HCT116 (cell line): ENCODE results near the gene CCDC8. TPM values are rescaled to one million over a fixed set of nuclear protein-coding genes. Genes with fewer than 3 reads are reported as not detected.

Experiments used
- ATAC-seq: fragments of 200-7000 bp; cut with Tn5 transposase; 2 replicates; pipeline ENCODE4 v1.9.1; 2020; ENCODE audit warnings: mild to moderate bottlenecking, moderate library complexity
- BruUV-seq: library from RNA; stranded (reverse); fragments of 400-500 nt; replicated peaks from 2 replicates; lab custom pipeline; 2021; lab: Mats Ljungman, UMichigan
- CTCF ChIA-PET: fragments of 300-600 bp; sonication (Branson Sonifier 250); formaldehyde crosslinking; loops from one replicate; lab custom pipeline; 2021; ENCODE audit warnings: antibody characterized with exemption; lab: Charles Lee
- POLR2A ChIA-PET: fragments of 300-600, 350-600 bp; sonication (Branson Sonifier 250); formaldehyde crosslinking; loops from one replicate; lab custom pipeline; 2021; ENCODE audit warnings: antibody characterized with exemption; lab: Charles Lee
- RAD21 ChIA-PET, 2 experiments: fragments of 300-600 bp; sonication (Branson Sonifier 250); formaldehyde crosslinking; loops; one replicate each; lab custom pipeline; 2023; ENCODE audit warnings: low total read pairs in 2 of 2; ENCODE audit not compliant: uncharacterized antibody in 2 of 2, unreplicated experiment in 2 of 2, low non-redundant PET in 1 of 2; lab: Charles Lee
- DNase-seq: peaks from one replicate; pipeline ENCODE4 v3.0.0-alpha.2; 2010; ENCODE audit warnings: low read depth, low spot score
- H2AFZ ChIP-seq: fragments of 200-600 bp; shearing (Covaris generic), sonication (generic); 2 replicates; pipeline ENCODE4 v1.6.1; 2017; ENCODE audit warnings: low read depth, mixed run types, mixed read lengths, antibody characterized with exemption, low read length; ENCODE audit not compliant: poor library complexity, severe bottlenecking
- H3K27ac ChIP-seq: 2 replicates; pipeline ENCODE4 v1.5.1; 2012; ENCODE audit warnings: low read depth, low read length
- H3K27me3 ChIP-seq: fragments of 200-600 bp; sonication (generic); 2 replicates; pipeline ENCODE4 v1.6.1; 2016; ENCODE audit warnings: mixed run types, low read length, mixed read lengths; ENCODE audit not compliant: insufficient read depth
- H3K36me3 ChIP-seq, 2 experiments: fragments of 200-500 bp in 1 of 2; fragments of 200-600 bp in 1 of 2; sonication (Bioruptor generic) in 1 of 2; sonication (generic) in 1 of 2; 2 replicates each; pipeline versions ENCODE4 v1.5.1 to v1.6.1; 2014 to 2016; ENCODE audit warnings: low read length in 2 of 2, inconsistent platforms in 1 of 2, mixed read lengths in 1 of 2, mixed run types in 1 of 2; ENCODE audit not compliant: insufficient read depth in 2 of 2, control insufficient read depth in 1 of 2
- H3K4me1 ChIP-seq, 2 experiments: fragments of 200-600 bp in 1 of 2; sonication (generic) in 1 of 2; 2 replicates each; pipeline versions ENCODE4 v1.5.1 to v1.6.1; 2012 to 2017; ENCODE audit warnings: low read length in 2 of 2, inconsistent platforms in 1 of 2, mild to moderate bottlenecking in 1 of 2, mixed read lengths in 1 of 2, mixed run types in 1 of 2, moderate library complexity in 1 of 2; ENCODE audit not compliant: insufficient read depth in 2 of 2, control insufficient read depth in 1 of 2
- H3K4me2 ChIP-seq: fragments of 200-600 bp; sonication (generic); 2 replicates; pipeline ENCODE4 v1.6.1; 2017; ENCODE audit warnings: mixed run types, low read length, mixed read lengths
- H3K4me3 ChIP-seq, 2 experiments: fragments of 200-600 bp in 1 of 2; sonication (generic) in 1 of 2; replicated peaks in 1 of 2; 2 replicates each; pipeline ENCODE4 v1.5.1; 2011 to 2016; ENCODE audit warnings: low read length in 2 of 2, control low read depth in 1 of 2, low read depth in 1 of 2, mild to moderate bottlenecking in 1 of 2, mixed read lengths in 1 of 2, mixed run types in 1 of 2
- H3K79me2 ChIP-seq: fragments of 200-600 bp; sonication (generic); 2 replicates; pipeline ENCODE4 v1.6.1; 2017; ENCODE audit warnings: mild to moderate bottlenecking, mixed run types, low read length, moderate library complexity, mixed read lengths; ENCODE audit not compliant: insufficient read depth
- H3K9ac ChIP-seq: fragments of 200-600 bp; sonication (generic); 2 replicates; pipeline ENCODE4 v1.6.1; 2016; ENCODE audit warnings: low read length, mixed read lengths
- H3K9me2 ChIP-seq: fragments of 200-600 bp; sonication (generic), shearing (Covaris generic); 2 replicates; pipeline ENCODE4 v1.6.1; 2017; ENCODE audit warnings: mixed run types, mild to moderate bottlenecking, moderate library complexity; ENCODE audit not compliant: insufficient read depth
- H3K9me3 ChIP-seq, 2 experiments: fragments of 200-500 bp in 1 of 2; fragments of 200-600 bp in 1 of 2; sonication (Bioruptor generic) in 1 of 2; sonication (generic) in 1 of 2; 2 replicates each; pipeline ENCODE4 v1.6.1; 2014 to 2017; ENCODE audit warnings: low read length in 2 of 2, mixed read lengths in 2 of 2, inconsistent platforms in 1 of 2, low read depth in 1 of 2, mild to moderate bottlenecking in 1 of 2, mixed run types in 1 of 2, moderate library complexity in 1 of 2; ENCODE audit not compliant: control insufficient read depth in 1 of 2, insufficient read depth in 1 of 2
- H4K20me1 ChIP-seq: fragments of 200-600 bp; sonication (generic), shearing (Covaris generic); 2 replicates; pipeline ENCODE4 v1.6.1; 2017; ENCODE audit warnings: mixed run types, mild to moderate bottlenecking, moderate library complexity; ENCODE audit not compliant: insufficient read depth
- CEBPB ChIP-seq: IDR thresholded peaks from 2 replicates; pipeline ENCODE4 v1.6.1; 2012; ENCODE audit warnings: low read depth
- EZH2phosphoT487 ChIP-seq: fragments of 200-600 bp; IDR thresholded peaks from 2 replicates; pipeline ENCODE4 v1.6.1; 2018; ENCODE audit warnings: antibody characterized with exemption, borderline replicate concordance
- FOSL1 ChIP-seq: IDR thresholded peaks from 2 replicates; pipeline ENCODE4 v1.6.1; 2012; ENCODE audit warnings: low read depth
- JUND ChIP-seq: IDR thresholded peaks from 2 replicates; pipeline ENCODE4 v1.6.1; 2012
- POLR2A ChIP-seq: IDR thresholded peaks from 2 replicates; pipeline ENCODE4 v1.7.0; 2011; ENCODE audit warnings: borderline replicate concordance; ENCODE audit not compliant: insufficient read depth, insufficient read length; ENCODE audit errors: extremely low read depth
- SP1 ChIP-seq: IDR thresholded peaks from 2 replicates; pipeline ENCODE4 v1.6.1; 2012; ENCODE audit warnings: low read depth
- ZFX ChIP-seq: fragments of 450-650 bp; IDR thresholded peaks from 2 replicates; pipeline ENCODE4 v1.6.1; 2017
- ZNF274 ChIP-seq: fragments of 200-500 bp; sonication (Bioruptor generic); IDR thresholded peaks from 2 replicates; pipeline ENCODE4 v1.6.1; 2014; ENCODE audit warnings: mild to moderate bottlenecking, low read depth, low read length, inconsistent platforms
- intact Hi-C: fragments of 100-400 bp; cut with micrococcal nuclease; formaldehyde crosslinking; loops from 2 replicates; pipeline ENCODE4 v1.10.0; 2022
- total RNA-seq: library from RNA; stranded (reverse); gene quantifications from one replicate; pipeline ENCODE4 v1.2.1, GENCODE V29; 2021; ENCODE audit not compliant: unreplicated experiment
- TF ChIP-seq, protein P1 (sequence below): IDR thresholded peaks from 2 replicates; pipeline ENCODE4 v1.6.1; 2012
- TF ChIP-seq, protein P2 (sequence below): IDR thresholded peaks from 2 replicates; pipeline ENCODE4 v1.6.1; 2012; ENCODE audit warnings: low read depth
- TF ChIP-seq, protein P3 (sequence below): IDR thresholded peaks from 2 replicates; pipeline ENCODE4 v1.6.1; 2011; ENCODE audit warnings: mild to moderate bottlenecking, low read length, moderate library complexity; ENCODE audit not compliant: insufficient replicate concordance; ENCODE audit errors: extremely low read depth

CCDC8 gene
- total RNA-seq, 1 experiment from 2014 or later, result 0.10 TPM

DNA sequence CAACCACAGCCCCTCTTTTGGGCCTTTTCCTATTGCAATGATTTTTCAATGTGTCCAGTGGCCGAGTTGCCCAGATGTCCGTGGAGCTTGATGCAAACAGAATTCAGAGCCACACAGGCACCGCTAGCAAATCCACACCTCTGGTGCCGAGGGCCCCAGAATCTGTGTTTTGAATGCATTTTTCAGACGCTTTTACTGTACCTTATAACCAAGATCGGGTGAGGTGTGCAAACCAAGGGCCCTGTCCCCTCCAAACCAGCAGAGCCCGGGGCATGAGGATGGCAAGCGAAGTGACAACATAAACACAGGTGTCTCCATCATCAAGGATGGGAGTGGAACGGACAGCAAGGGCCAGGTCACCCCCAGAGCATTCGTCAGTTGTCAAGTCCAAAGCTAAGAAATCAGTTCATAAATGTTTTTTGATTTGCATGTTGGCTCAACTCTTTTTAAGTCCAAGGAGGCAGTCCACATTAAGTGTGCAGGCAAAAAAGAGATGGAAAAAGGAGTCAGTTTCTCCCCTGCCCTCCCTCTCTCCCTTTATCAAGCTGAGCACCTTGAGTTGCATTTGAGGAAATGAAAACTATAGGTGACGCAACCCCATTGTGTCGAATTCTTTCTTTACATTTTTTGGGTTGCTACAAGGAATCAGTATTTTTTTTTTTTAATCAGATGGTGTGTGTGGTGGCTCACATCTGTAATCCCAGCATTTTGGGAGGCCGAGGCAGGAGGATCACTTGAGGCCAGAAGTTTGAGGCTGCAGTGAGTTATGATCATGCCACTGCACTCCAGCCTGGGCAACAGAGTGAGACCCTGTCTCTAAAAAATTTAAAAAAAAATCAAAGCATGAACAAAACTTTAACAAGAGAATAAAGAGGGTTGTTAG lies 2.9 kb downstream of the CCDC8 start:
- Histone ChIP-seq H3K36me3 (no peaks in the 10 kb centered on the region), H3K4me2 (no peak overlapping the region), H3K27ac (no peak overlapping the region), H3K4me1 (no peaks in the 10 kb centered on the region; a peak in 1 of 4 replicates), H4K20me1 (no peaks in the 10 kb centered on the region), H3K9me3 (no peaks in the 10 kb centered on the region)
- no peak for DNase-seq
- ChIA-PET RAD21 (no interaction called here), POLR2A (interaction anchor here (0.5 kb wide), 1 partner anchor 9 kb away, joined by 3 read pairs; no protein-coding TSS in a partner anchor), CTCF (no interaction called here)
- BruUV-seq, result no TSS peak
- no peak for TF ChIP-seq ZNF274
- no peak for TF ChIP-seq JUND
- TF ChIP-seq ZFX, result no peak
- TF ChIP-seq SP1, result no peak
- TF ChIP-seq, protein P1, sequence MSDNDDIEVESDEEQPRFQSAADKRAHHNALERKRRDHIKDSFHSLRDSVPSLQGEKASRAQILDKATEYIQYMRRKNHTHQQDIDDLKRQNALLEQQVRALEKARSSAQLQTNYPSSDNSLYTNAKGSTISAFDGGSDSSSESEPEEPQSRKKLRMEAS, result no peak
- TF ChIP-seq, protein P2, sequence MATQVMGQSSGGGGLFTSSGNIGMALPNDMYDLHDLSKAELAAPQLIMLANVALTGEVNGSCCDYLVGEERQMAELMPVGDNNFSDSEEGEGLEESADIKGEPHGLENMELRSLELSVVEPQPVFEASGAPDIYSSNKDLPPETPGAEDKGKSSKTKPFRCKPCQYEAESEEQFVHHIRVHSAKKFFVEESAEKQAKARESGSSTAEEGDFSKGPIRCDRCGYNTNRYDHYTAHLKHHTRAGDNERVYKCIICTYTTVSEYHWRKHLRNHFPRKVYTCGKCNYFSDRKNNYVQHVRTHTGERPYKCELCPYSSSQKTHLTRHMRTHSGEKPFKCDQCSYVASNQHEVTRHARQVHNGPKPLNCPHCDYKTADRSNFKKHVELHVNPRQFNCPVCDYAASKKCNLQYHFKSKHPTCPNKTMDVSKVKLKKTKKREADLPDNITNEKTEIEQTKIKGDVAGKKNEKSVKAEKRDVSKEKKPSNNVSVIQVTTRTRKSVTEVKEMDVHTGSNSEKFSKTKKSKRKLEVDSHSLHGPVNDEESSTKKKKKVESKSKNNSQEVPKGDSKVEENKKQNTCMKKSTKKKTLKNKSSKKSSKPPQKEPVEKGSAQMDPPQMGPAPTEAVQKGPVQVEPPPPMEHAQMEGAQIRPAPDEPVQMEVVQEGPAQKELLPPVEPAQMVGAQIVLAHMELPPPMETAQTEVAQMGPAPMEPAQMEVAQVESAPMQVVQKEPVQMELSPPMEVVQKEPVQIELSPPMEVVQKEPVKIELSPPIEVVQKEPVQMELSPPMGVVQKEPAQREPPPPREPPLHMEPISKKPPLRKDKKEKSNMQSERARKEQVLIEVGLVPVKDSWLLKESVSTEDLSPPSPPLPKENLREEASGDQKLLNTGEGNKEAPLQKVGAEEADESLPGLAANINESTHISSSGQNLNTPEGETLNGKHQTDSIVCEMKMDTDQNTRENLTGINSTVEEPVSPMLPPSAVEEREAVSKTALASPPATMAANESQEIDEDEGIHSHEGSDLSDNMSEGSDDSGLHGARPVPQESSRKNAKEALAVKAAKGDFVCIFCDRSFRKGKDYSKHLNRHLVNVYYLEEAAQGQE, result no peak
- TF ChIP-seq CEBPB, result no peak
- TF ChIP-seq FOSL1, result no peak
- no peak for TF ChIP-seq POLR2A
- TF ChIP-seq, protein P3, sequence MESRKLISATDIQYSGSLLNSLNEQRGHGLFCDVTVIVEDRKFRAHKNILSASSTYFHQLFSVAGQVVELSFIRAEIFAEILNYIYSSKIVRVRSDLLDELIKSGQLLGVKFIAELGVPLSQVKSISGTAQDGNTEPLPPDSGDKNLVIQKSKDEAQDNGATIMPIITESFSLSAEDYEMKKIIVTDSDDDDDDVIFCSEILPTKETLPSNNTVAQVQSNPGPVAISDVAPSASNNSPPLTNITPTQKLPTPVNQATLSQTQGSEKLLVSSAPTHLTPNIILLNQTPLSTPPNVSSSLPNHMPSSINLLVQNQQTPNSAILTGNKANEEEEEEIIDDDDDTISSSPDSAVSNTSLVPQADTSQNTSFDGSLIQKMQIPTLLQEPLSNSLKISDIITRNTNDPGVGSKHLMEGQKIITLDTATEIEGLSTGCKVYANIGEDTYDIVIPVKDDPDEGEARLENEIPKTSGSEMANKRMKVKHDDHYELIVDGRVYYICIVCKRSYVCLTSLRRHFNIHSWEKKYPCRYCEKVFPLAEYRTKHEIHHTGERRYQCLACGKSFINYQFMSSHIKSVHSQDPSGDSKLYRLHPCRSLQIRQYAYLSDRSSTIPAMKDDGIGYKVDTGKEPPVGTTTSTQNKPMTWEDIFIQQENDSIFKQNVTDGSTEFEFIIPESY, result no peak
- TF ChIP-seq EZH2phosphoT487, result no peak
- TF ChIP-seq, all 23 proteins: peak for 0
- Histone ChIP-seq H3K27me3 (no peaks in the 10 kb centered on the region), H3K9me2 (no peaks in the 10 kb centered on the region), H2AFZ (no peak overlapping the region), H3K9ac (no peak overlapping the region), H3K4me3 (no peak overlapping the region), H3K79me2 (no peaks in the 10 kb centered on the region)
- ATAC-seq, result no peak
- intact Hi-C loops, result no loop called here
